ENCODE data around the gene GFRA4.

DNA sequence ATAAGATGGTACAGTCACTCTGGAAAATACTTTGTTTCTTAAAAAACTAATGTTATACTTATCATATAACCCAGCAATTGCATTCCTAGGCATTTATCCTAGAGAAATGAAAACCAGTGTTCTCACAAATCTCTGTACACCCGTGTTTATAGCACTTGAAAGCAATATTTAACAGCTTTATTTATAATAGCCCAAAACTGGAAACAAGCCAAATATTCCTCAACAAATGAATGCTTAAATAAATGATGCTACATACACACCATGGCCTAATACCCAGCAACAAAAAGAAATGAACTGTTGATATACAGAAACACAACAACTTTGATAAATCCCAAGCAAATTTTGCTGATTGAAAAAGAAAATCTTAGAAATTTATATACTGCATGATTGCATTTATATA lies 51.3 kb downstream of the GFRA4 start:
- TF ChIP-seq POLR2A (IDR thresholded peaks at IDR 0.05) = no peak
- TF ChIP-seq, protein P1, sequence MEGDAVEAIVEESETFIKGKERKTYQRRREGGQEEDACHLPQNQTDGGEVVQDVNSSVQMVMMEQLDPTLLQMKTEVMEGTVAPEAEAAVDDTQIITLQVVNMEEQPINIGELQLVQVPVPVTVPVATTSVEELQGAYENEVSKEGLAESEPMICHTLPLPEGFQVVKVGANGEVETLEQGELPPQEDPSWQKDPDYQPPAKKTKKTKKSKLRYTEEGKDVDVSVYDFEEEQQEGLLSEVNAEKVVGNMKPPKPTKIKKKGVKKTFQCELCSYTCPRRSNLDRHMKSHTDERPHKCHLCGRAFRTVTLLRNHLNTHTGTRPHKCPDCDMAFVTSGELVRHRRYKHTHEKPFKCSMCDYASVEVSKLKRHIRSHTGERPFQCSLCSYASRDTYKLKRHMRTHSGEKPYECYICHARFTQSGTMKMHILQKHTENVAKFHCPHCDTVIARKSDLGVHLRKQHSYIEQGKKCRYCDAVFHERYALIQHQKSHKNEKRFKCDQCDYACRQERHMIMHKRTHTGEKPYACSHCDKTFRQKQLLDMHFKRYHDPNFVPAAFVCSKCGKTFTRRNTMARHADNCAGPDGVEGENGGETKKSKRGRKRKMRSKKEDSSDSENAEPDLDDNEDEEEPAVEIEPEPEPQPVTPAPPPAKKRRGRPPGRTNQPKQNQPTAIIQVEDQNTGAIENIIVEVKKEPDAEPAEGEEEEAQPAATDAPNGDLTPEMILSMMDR (IDR thresholded peaks at IDR 0.05) = no peak

Measured in ovary (tissue), 3 donors.